Subcutaneous abdominal adipose tissue (tissue), 5 donors: Measurements from ENCODE around the gene KCNIP4.

Source experiments
- H3K27ac ChIP-seq: one replicate; pipeline ENCODE4 v1.7.0; 2013; ENCODE audit warnings: low read depth, mild to moderate bottlenecking, inconsistent platforms, low read length, moderate library complexity
- H3K27me3 ChIP-seq, 5 donors: one replicate each; pipeline ENCODE4 v1.7.0; 2013; ENCODE audit warnings: low read length in 5 of 5, inconsistent platforms in 1 of 5; ENCODE audit not compliant: control insufficient read depth in 5 of 5, insufficient read depth in 4 of 5
- H3K36me3 ChIP-seq, 5 donors: one replicate each; pipeline ENCODE4 v1.7.0; 2013; ENCODE audit warnings: low read length in 5 of 5; ENCODE audit not compliant: control insufficient read depth in 5 of 5, insufficient read depth in 5 of 5
- H3K4me1 ChIP-seq, 5 donors: one replicate each; pipeline ENCODE4 v1.7.0; 2013; ENCODE audit warnings: low read length in 5 of 5, mild to moderate bottlenecking in 3 of 5, moderate library complexity in 1 of 5; ENCODE audit not compliant: control insufficient read depth in 5 of 5, insufficient read depth in 5 of 5
- H3K4me3 ChIP-seq, 5 donors: one replicate each; pipeline ENCODE4 v1.7.0; 2013; ENCODE audit warnings: low read length in 5 of 5, low read depth in 1 of 5
- H3K9ac ChIP-seq, 5 donors: one replicate each; pipeline ENCODE4 v1.7.0; 2013; ENCODE audit warnings: low read length in 5 of 5, mild to moderate bottlenecking in 4 of 5, moderate library complexity in 3 of 5
- H3K9me3 ChIP-seq, 5 donors: one replicate each; pipeline ENCODE4 v1.7.0; 2013; ENCODE audit warnings: low read length in 5 of 5; ENCODE audit not compliant: control insufficient read depth in 5 of 5
- donor health status: healthy.
- donor health status: healthy.
- donor health status: healthy.
- donor health status: healthy.
- donor health status: healthy.

KCNIP4 gene

DNA sequence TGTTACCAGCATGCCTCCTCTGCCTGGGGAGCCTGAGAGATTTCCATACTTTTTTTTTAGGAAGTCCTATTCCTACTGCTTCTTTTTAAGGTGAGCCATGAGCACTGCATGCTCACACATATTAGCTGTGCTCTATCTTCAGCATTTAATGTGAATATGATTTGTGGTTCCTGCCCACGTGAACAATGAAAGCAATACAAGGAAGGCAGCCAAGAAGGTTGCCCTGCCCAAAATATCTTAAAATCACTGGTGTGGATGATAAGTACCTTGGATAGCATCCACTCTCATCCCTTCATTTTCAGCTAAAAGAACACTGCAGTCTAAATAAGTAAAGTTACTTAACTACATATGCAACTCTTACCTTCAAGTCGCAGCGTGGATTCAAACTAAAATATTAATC lies 640.9 kb downstream of the KCNIP4 start:
- Histone ChIP-seq H3K4me1 (no peaks in the 10 kb centered on the region), H3K27ac (no peak overlapping the region), H3K27me3 (peaks cover 0 to 2% (median 0%) of the 10 kb centered on the region in 5 donors), H3K9me3 (peaks cover 0 to 7% (median 0%) of the 10 kb centered on the region in 5 donors), H3K36me3 (no peaks in the 10 kb centered on the region), H3K9ac (no peak overlapping the region), H3K4me3 (no peak overlapping the region)

DNA sequence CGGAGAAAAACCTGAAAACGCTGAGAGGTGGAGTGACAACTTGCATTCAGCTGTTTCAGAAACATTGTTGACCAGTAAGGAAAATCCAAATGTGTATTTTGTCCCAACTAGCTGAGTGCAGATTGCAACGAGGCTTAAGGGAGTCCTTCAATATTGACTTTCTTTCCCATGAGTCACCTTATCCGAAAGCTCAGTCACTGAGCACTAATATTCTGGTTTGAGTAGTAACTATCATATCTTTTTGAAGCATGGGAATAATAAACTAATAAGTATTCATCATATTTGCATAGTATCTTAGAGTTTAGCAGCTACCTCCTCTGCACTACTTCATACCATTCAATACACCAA lies 644.1 kb downstream of the KCNIP4 start:
- Histone ChIP-seq H3K9me3 (no peaks in the 10 kb centered on the region), H3K4me1 (no peaks in the 10 kb centered on the region), H3K36me3 (no peaks in the 10 kb centered on the region), H3K9ac (no peak overlapping the region), H3K27me3 (peaks cover 0 to 2% (median 0%) of the 10 kb centered on the region in 5 donors), H3K27ac (no peak overlapping the region), H3K4me3 (no peak overlapping the region)

DNA sequence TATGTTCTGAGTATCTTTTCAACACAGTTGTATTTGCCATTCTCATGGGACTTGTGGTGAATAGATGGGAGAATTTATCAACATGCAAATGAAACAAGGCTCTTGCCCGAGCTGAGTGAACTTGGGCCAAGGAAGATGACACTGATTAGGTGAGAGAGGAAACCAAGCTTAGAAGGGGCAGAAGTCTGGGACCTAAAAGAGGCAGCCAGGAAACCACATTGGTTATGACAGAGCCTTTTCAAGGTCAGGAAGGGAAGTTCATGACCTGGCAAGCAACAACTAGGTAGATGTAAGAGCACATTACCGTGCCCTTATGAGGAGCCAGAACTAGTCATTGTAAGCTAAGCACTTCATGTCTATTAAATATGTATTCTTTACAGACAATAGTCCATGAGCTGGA lies 658.0 kb downstream of the KCNIP4 start:
- Histone ChIP-seq H3K4me1 (no peaks in the 10 kb centered on the region), H3K9ac (no peak overlapping the region), H3K27ac (no peak overlapping the region), H3K9me3 (peaks cover 0 to 4% (median 0%) of the 10 kb centered on the region in 5 donors), H3K4me3 (no peak overlapping the region), H3K36me3 (no peaks in the 10 kb centered on the region), H3K27me3 (no peaks in the 10 kb centered on the region)

DNA sequence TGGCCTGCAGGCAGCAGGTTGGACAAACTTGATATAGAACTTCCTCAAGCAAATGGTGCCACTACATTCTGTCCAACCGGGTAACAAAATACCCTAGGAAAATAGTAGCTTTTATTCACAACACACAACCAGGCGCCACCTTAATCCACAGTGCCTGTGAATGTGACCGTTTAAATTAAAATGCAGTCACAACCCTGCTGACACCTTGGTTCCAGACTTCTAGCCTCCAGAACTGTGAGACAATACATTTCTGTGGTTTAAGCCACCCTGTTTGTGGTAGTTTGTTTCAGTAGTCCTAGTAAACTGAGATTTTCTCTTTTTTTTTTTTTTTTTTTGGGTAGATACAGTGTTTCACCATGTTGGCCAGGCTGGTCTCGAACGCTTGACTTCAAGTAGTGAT lies 672.5 kb downstream of the KCNIP4 start:
- H3K36me3 ChIP-seq, result no peaks in the 10 kb centered on the region
- H3K4me3 ChIP-seq, result no peak overlapping the region
- H3K9ac ChIP-seq, result no peak overlapping the region
- H3K4me1 ChIP-seq, result no peaks in the 10 kb centered on the region
- H3K27ac ChIP-seq, result no peak overlapping the region
- H3K27me3 ChIP-seq, result no peaks in the 10 kb centered on the region
- no peaks in the 10 kb centered on the region for H3K9me3 ChIP-seq

DNA sequence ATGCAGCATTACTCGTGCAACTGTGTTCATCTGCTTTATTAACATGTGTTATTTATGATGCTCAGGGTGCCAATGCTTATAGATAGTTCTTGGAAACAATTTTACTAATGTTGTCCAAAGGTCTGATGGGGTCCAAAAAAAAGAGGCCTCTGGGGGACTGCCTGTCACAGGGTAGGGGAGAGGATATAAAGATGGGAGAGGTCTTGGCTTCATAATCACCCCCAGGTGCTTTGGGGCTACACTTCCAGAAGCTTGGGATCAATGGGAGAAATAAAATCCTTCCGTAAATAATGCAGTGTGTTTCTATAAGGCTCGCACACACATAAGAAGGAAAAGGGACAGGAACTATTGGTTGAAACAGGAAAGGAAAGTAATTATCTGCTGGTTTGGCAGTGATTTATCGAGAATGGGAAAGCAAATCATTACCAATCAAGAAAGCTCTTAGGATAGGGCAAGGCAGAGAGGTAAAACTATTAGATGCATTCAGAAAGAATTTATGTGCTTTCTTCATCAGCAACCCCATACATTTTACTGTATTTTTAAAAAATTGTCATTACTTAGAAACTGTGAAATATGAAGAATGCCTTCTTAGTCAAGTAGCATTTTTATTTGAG lies 677.0 kb downstream of the KCNIP4 start:
- Histone ChIP-seq H3K4me3 (no peak overlapping the region), H3K27me3 (no peaks in the 10 kb centered on the region), H3K36me3 (no peaks in the 10 kb centered on the region), H3K9me3 (no peaks in the 10 kb centered on the region), H3K9ac (no peak overlapping the region), H3K4me1 (no peaks in the 10 kb centered on the region), H3K27ac (no peak overlapping the region)

DNA sequence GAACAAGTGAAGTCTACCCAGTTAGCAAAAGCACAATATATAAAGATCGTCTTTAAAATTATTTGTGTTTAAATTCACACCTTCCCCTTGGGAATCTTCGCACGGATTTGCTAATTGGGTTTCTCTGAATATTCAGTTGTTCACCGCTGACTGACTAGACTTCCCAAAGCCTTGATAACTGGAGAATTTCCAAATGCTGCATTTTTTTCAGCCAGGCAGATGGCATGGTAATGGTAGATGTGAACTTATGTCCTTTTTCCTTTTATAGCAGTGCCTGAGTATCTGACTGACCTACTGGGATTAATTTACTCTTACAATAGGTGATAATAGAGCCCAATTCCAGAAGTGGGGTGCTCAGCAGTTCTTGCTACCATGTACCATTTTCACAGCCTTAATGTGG lies 700.2 kb downstream of the KCNIP4 start:
- H3K4me3 ChIP-seq, result no peak overlapping the region
- no peaks in the 10 kb centered on the region for H3K9me3 ChIP-seq
- no peaks in the 10 kb centered on the region for H3K27me3 ChIP-seq
- H3K9ac ChIP-seq, result no peak overlapping the region
- no peak overlapping the region for H3K27ac ChIP-seq
- H3K36me3 ChIP-seq, result no peaks in the 10 kb centered on the region
- H3K4me1 ChIP-seq, result no peaks in the 10 kb centered on the region

DNA sequence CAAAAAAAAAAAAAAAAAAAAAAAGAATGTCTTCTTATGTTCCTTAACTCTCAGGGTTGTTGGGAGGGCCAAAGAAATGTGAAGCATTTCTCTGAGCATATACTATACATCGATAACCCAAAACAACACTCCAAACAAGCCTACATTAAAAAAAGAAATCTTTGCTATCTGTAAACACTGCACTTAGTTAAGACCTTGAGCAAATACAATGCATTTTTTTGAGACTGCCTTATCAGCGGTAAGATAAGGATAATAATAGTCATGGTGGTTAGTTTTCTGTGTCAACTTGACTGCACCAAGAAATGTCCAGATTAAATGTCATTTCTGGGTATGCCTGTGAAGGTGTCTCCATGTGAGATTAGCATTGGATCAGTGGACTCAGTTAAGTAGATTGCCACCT lies 706.4 kb downstream of the KCNIP4 start:
- H3K27me3 ChIP-seq, result no peaks in the 10 kb centered on the region
- H3K4me3 ChIP-seq, result no peak overlapping the region
- no peaks in the 10 kb centered on the region for H3K36me3 ChIP-seq
- H3K9me3 ChIP-seq, result no peaks in the 10 kb centered on the region
- H3K4me1 ChIP-seq, result no peaks in the 10 kb centered on the region
- H3K9ac ChIP-seq, result no peak overlapping the region
- no peak overlapping the region for H3K27ac ChIP-seq

DNA sequence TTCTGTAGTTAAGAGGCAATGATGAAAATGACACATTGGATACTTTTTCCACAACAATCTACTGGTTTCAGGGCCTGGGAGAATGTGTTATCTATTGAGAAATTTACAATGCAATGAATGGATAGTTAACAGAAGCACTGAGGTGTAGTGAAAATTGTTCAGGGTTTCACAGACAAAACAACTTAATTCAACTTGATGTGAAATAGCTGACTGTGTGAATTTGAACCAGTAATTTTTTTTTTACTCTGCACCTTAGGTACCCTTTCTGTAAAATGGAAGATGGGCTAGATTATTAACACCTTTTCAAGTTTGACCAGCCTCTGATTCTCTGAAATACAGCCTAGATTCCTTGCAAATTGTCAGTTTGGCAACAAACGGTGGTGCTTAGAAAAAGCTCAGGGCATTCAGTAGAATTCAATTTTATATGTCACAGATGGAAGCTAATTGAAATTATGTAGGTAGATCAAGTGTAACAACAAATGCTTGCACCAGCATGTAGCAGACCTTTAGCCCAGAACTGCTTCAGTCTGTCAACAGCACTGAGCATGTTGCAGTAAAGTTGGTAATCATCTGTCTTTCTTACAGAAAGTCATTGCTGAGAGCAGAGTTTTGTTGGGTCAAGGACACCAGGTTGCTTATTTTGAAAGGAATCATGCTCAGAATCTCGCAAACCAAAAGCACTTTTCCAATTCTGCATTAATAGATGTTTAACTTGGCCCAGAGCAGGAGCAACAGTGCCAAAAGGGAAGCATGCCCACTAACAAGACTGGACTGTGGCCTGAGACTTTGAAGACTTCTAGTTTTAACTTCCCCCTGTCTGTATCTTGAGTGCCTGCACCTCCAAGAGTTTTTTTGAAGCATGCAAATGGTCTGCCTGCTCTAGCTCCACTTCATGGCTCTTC lies 721.7 kb downstream of the KCNIP4 start:
- no peaks in the 10 kb centered on the region for H3K36me3 ChIP-seq

DNA sequence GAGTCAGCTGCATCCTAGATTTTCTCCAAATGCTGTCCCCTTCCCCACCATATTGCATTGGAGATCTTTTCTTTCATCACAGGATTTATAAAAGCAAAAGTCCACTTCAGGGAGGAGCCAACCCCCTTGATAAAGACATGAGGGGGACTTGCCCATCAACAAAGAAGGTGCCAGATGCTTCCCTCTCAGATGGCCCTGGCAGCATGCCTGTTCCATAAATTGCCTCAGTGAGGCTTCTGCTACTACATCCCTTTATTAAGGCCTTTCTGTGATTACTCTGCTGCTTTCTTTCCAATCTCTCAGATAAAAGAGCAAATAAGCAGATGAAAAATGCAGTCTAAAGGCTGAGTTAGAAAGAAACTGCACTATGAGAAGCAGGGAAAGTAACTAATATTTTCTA lies 736.7 kb downstream of the KCNIP4 start:
- Histone ChIP-seq H3K9ac (no peak overlapping the region), H3K4me1 (no peaks in the 10 kb centered on the region), H3K9me3 (no peaks in the 10 kb centered on the region), H3K36me3 (no peaks in the 10 kb centered on the region), H3K27me3 (no peaks in the 10 kb centered on the region), H3K4me3 (no peak overlapping the region), H3K27ac (no peak overlapping the region)

More for the DNA sequence above, 721.7 kb downstream of the KCNIP4 start:
- H3K9ac ChIP-seq, result no peak overlapping the region
- no peak overlapping the region for H3K4me3 ChIP-seq
- no peaks in the 10 kb centered on the region for H3K27me3 ChIP-seq
- no peak overlapping the region for H3K27ac ChIP-seq
- H3K4me1 ChIP-seq, result no peaks in the 10 kb centered on the region
- peaks cover 0 to 8% (median 0%) of the 10 kb centered on the region in 5 donors for H3K9me3 ChIP-seq

DNA sequence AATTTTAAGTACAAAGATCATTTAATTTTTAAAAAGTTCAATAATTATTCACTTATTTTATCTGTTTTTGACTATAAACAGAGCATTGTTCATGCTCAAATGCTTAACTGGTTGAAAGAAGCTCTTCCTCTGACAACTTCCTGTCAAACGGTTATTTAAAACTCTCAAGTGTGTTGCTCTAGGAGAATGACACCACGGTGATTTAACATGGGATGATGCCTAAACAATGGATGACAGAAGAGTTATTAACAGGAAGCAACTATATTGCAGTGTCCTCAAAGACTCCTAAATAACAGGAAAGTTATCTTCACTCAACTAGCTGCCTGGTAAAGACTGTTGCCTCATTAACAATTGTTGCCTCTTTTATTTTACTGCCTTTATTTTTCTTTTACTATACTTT lies 738.7 kb downstream of the KCNIP4 start:
- no peak overlapping the region for H3K27ac ChIP-seq
- H3K27me3 ChIP-seq, result no peaks in the 10 kb centered on the region
- no peaks in the 10 kb centered on the region for H3K36me3 ChIP-seq
- H3K9me3 ChIP-seq, result no peaks in the 10 kb centered on the region
- no peaks in the 10 kb centered on the region for H3K4me1 ChIP-seq
- no peak overlapping the region for H3K4me3 ChIP-seq
- H3K9ac ChIP-seq, result no peak overlapping the region
